ENCODE results near the gene HLA-DRB5.
A peak's percentile ranks its signal among the peaks of the same experiment; 100 is the strongest.
"Not testable (repeated sequence)": the region's sequence is repeated elsewhere in the genome, so short reads cannot be mapped to it uniquely, and the experiment has no call there.

HLA-DRB5 gene

DNA sequence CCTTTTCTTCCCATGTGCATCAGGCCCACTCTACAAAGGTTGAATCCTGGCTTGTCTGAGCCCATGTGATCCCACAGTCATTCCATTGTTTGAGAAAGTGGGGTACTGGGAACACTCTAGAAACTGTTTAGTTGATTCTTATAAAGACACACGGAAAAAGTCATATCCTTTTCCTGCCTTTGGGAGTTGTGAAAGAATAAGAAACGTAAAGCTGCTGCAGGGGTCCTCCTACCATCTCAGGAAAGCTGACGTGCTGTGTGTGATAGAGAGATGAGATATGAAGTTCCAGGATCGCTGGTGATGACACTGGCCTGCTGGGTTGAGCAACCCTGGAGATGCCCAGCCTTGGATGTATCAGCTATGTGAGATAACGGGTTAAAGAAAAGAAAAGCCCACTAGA is 21.3 kb upstream of the HLA-DRB5 start:
- no peak for DNase-seq
- Mint-ChIP-seq H3K9me3 (no peaks in the 10 kb centered on the region), H3K27ac (no peak overlapping the region), H3K36me3 (peaks cover 15 to 21% of the 10 kb centered on the region in 2 donors), H3K4me1 (peaks cover 10 to 19% of the 10 kb centered on the region in 2 donors), H3K27me3 (no peaks in the 10 kb centered on the region), H3K4me3 (no peak overlapping the region)
- no peak for ATAC-seq (replicated peaks)

DNA sequence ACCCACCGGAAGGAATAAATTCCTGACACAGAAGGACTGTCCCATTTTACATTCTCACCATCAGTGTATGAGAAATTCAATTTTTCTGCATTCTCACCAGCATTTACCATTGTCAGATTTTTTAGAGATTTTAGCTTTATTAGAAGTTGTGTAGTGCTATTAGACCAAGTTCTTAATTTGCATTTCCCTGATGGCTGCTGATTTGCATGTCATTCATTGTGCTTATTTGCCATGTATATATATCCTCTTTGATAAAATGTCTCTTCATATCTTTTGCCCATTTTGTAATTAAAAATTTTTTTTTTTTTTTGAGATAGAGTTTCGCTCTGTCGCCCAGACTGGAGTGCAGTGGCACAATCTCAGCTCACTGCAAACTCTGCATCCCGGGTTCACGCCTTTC is 9.8 kb upstream of the HLA-DRB5 start:
- no peak for DNase-seq

DNA sequence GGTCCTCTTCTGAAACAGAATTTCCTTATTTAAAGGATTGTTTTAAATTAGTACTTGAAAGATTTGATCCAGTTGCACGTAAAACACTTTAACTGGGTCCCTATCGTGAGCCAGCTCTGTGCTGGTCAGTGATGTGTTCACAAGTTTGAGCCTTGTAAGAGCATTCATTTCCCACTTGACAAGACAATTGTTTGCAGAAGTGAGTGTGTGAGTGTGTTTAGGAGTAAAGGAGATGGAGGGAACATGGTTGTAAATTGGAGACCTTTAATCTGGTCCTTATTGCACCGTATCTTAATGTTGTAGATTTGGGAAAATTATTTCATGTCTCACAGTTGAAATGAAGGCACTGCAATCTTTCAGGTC is 325 bp upstream of the HLA-DRB5 start:
- peaks cover 25 to 40% of the 10 kb centered on the region in 2 donors for H3K36me3 Mint-ChIP-seq
- H3K4me3 Mint-ChIP-seq: peak overlapping the region; percentile 78 to 92
- peaks cover 28 to 47% of the 10 kb centered on the region in 2 donors for H3K4me1 Mint-ChIP-seq
- H3K27me3 Mint-ChIP-seq, DNase-seq, H3K9me3 Mint-ChIP-seq: not testable (repeated sequence)
- ATAC-seq (replicated peaks): peak; percentile 69 to 72
- H3K27ac Mint-ChIP-seq: peak overlapping the region; percentile 99

More for the DNA sequence above, 9.8 kb upstream of the HLA-DRB5 start:
- Mint-ChIP-seq H3K27ac (no peak overlapping the region), H3K9me3 (peaks cover 4 to 10% of the 10 kb centered on the region in 2 donors), H3K36me3 (peaks cover 11 to 15% of the 10 kb centered on the region in 2 donors), H3K27me3 (no peaks in the 10 kb centered on the region), H3K4me3 (no peak overlapping the region), H3K4me1 (peaks cover 0 to 7% of the 10 kb centered on the region in 2 donors)
- ATAC-seq (replicated peaks): no peak

DNA sequence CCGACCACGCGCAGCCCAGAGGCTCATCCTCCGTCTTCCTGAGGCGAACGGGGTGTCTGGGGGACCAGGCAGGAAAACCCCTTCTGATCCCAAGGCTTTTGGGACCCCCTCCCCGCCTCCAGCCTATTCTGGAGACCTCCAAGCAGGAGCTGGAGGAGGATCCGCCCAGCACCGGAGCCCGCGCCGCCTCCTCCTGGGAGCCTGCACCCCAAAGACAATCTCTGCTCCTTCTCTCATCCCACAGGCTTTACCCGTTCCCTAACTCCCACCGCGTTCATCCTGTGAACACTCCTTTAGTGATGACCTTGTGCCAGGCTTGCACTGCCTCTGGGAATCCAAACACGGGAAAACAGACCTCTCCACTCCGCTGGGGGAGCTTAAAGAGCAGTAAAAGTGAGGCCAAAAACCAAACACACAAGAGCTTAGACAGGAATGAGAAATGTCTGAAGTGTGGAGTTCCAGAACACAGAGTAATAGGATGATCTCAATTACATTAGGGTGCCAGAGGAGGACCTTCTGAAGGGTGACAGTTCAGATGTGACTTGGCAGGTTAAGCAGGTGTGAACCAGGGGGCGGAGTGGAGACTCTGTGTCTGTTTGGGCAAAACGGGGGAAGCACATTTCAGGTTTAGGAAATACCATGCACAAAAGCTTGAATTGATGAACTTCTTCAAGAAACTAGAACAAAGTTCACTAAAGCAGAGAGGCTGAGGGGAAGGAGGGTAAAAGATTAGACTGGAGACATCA is 7.6 kb downstream of the HLA-DRB5 start:
- H3K27me3 Mint-ChIP-seq: no peaks in the 10 kb centered on the region
- peak overlapping the region; percentile 80 to 86 for H3K4me3 Mint-ChIP-seq
- peaks cover 45 to 81% of the 10 kb centered on the region in 2 donors for H3K4me1 Mint-ChIP-seq
- peaks cover 0 to 3% of the 10 kb centered on the region in 2 donors for H3K9me3 Mint-ChIP-seq
- DNase-seq (peak; percentile 21), ATAC-seq (replicated peaks) (peak; percentile 71 to 72)
- H3K27ac Mint-ChIP-seq: peak overlapping the region; percentile 89
- H3K36me3 Mint-ChIP-seq: peaks cover 53 to 65% of the 10 kb centered on the region in 2 donors

DNA sequence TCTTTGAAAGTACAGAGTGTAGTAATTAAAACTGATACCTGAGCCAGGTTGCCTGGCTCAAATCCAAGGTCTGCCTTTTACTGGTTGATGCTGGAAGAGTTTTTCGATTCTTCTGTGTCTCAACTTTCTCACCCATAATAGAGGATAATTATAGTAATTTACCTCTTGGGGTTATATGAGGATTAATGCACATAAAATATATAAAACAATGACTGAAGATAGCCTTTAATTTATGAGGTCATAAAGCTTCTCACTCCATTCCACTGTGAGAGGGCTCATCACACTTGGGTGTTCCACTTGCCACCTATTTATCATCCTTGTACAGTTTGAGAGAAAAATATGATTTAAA is 10.2 kb downstream of the HLA-DRB5 start:
- Mint-ChIP-seq H3K27me3 (no peaks in the 10 kb centered on the region), H3K4me3 (no peak overlapping the region), H3K36me3 (peaks cover 50 to 57% of the 10 kb centered on the region in 2 donors), H3K27ac (no peak overlapping the region), H3K4me1 (peaks cover 36 to 59% of the 10 kb centered on the region in 2 donors), H3K9me3 (no peaks in the 10 kb centered on the region)
- DNase-seq (no peak), ATAC-seq (replicated peaks) (no peak)

DNA sequence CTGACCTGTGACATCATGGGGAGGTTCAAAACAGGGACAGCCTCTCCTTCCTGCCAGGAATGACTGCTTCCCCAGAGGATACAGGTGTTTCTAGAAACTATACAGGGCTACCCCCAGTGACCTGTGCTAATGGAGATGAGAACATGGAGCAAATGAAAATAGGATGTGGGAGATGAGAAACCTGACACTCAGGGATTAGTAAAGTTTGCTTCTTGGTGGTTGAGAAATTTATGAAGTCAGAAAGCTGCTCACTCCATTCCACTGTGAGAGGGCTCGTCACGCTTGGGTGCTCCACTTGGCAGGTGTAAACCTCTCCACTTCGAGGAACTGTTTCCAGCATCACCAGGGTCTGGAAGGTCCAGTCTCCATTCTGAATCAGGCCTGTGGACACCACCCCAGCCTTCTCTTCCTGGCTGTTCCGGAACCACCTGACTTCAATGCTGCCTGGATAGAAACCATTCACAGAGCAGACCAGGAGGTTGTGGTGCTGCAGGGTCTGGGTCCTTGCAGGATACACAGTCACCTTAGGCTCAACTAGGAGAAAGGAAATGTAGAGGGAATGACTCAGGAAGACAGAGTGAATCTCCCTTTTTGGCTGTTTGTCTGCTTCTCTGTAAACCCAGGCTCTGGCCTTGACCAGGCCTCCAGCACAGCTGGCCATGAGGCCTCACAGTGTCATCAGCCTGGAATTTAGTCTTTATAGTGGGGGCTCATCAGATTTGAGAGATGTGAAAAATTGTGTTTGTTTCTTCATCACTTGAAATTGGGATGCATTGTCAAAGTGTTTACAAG is 10.8 kb downstream of the HLA-DRB5 start:
- DNase-seq: no peak
- Mint-ChIP-seq H3K27me3 (no peaks in the 10 kb centered on the region), H3K4me3 (no peak overlapping the region), H3K9me3 (no peaks in the 10 kb centered on the region), H3K27ac (peak overlapping the region; percentile 81), H3K4me1 (peaks cover 33 to 54% of the 10 kb centered on the region in 2 donors), H3K36me3 (peaks cover 48 to 54% of the 10 kb centered on the region in 2 donors)
- no peak for ATAC-seq (replicated peaks)

DNA sequence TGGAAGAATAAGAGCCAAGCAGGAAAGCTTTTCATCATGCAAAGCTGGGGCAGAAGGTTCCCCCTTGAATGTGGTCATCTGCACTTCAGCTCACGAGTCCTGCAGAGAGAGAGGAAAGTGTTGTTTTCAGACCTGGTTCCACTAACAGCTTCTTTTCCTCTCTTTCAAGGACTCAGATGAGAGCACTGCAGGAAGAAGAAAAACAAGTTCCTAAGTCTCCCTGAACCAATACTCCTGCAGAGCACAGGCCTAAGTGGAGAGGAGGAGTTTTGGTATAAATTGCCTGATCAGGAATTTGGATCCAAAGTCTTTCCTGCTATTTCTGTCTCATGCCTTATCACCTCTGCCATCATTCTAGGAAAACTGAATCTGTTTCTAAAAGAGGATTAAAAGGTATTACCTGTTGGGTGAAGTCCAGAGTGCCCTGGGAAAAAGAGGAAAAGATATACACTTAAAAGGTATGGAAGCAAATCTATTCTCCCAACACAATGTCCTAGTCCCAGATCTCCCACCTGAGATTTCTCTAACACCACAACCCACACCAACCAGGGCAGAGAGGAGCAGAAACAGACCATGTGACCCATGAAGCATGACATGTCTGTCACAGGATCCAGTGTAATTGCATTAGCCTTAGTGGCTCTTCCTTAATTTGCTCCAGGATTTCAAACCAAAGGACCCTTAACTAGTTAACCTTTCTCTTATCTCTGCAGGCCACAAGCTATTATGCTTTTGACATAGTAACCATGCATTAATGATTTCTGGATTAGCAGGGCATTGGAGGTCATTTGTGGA is 12.2 kb downstream of the HLA-DRB5 start:
- Mint-ChIP-seq H3K27me3 (no peaks in the 10 kb centered on the region), H3K36me3 (peaks cover 40 to 51% of the 10 kb centered on the region in 2 donors), H3K27ac (peak overlapping the region; percentile 63), H3K4me3 (no peak overlapping the region), H3K4me1 (peaks cover 28 to 39% of the 10 kb centered on the region in 2 donors), H3K9me3 (no peaks in the 10 kb centered on the region)
- ATAC-seq (replicated peaks) (peak; percentile 68 to 73), DNase-seq (no peak)

DNA sequence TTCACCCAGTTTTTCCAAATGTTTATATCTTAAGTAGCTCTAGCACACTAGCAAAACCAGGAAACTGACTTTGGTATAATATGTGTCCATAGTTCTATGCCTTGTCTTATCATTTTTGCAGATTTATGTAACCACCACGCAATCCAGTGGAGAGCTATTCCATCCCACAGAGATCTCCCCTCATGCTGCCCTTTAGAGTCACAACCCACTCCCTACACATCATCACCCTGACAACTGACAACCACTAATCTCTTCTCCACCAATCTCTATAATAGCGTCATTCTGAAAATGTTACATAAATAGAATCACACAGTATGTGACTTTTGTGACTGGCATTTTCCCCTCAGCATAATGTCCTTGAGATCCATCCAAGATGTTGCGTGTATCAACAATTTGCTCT is 29.1 kb downstream of the HLA-DRB5 start:
- H3K9me3 Mint-ChIP-seq: peaks cover 3 to 4% of the 10 kb centered on the region in 2 donors
- H3K27me3 Mint-ChIP-seq: no peaks in the 10 kb centered on the region
- H3K4me3 Mint-ChIP-seq: no peak overlapping the region
- H3K27ac Mint-ChIP-seq: no peak overlapping the region
- ATAC-seq (replicated peaks) (peak in 1 of 2 donors; percentile 58), DNase-seq (no peak)
- peaks cover 7% of the 10 kb centered on the region in 2 donors for H3K36me3 Mint-ChIP-seq
- H3K4me1 Mint-ChIP-seq: peaks cover 14 to 31% of the 10 kb centered on the region in 2 donors

DNA sequence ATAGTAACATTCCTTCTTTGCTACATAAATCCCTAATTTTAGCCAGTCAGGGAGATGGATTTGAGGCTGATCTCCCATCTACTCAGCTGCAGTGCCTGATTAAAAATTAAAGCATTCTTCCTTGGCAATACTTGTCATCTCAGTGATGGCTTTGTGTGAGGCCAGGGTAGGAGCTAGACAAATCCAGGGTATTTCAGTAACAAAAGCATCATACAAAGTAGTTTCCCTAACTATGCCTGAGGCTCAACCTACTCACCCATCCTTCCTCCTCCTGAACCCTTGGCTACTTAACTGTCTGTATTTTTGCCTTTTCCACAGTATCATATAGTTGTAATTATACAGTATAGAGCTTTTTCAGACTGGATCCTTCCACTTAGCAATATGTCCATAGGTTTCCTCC is 37.7 kb downstream of the HLA-DRB5 start:
- DNase-seq: no peak

DNA sequence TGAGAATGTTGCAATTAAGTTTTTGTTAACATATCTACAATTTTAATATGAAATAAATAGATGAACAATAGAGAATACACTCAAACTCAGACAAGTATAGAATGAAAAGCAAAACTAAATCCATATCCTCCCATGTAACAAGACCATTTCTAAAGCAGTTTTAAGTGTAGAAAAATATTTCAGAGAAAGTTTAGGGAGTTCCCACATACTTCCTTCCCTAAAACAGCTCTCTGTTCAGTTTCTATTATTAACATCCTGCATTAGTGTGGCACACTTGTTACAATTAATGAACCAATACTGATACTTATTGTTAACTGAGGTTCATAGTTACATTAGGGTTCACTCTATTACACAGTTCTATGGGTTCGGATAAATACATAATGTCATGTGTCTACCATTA is 38.4 kb downstream of the HLA-DRB5 start:
- Mint-ChIP-seq H3K27ac (peak overlapping the region; percentile 65), H3K4me3 (peak overlapping the region in 1 of 2 donors; percentile 32), H3K27me3 (no peaks in the 10 kb centered on the region), H3K9me3 (peaks cover 0 to 1% of the 10 kb centered on the region in 2 donors), H3K36me3 (no peaks in the 10 kb centered on the region), H3K4me1 (peaks cover 19 to 31% of the 10 kb centered on the region in 2 donors)
- ATAC-seq (replicated peaks) (peak; percentile 45 to 61), DNase-seq (no peak)

More for the DNA sequence above, 37.7 kb downstream of the HLA-DRB5 start:
- no peaks in the 10 kb centered on the region for H3K27me3 Mint-ChIP-seq
- H3K4me3 Mint-ChIP-seq: no peak overlapping the region
- H3K36me3 Mint-ChIP-seq: no peaks in the 10 kb centered on the region
- H3K4me1 Mint-ChIP-seq: peaks cover 19 to 31% of the 10 kb centered on the region in 2 donors
- no peak overlapping the region for H3K27ac Mint-ChIP-seq
- no peak for ATAC-seq (replicated peaks)
- H3K9me3 Mint-ChIP-seq: peaks cover 0 to 1% of the 10 kb centered on the region in 2 donors

DNA sequence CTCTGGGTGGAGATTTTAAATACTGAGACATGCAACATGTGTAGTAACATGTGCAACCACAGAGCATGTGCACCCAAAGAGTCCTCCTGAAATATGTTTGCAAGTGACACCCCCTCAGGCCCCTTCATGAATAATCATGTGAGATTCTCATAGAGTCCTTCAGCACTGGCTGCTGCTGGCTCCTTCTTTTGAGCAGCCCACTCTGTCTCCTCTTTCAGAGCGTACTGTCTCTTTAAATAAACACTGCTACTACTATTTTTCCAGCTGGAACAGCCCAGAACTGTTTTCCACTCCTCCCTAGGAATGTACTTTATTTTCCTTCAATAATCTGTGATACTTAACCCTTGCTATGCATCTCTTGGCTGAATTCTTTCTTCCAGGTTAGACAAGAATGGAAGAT is 42.0 kb downstream of the HLA-DRB5 start:
- Mint-ChIP-seq H3K36me3 (no peaks in the 10 kb centered on the region), H3K9me3 (peaks cover 0 to 1% of the 10 kb centered on the region in 2 donors), H3K4me1 (peaks cover 21 to 36% of the 10 kb centered on the region in 2 donors), H3K27me3 (no peaks in the 10 kb centered on the region), H3K27ac (no peak overlapping the region), H3K4me3 (no peak overlapping the region)
- DNase-seq (no peak), ATAC-seq (replicated peaks) (no peak)

DNA sequence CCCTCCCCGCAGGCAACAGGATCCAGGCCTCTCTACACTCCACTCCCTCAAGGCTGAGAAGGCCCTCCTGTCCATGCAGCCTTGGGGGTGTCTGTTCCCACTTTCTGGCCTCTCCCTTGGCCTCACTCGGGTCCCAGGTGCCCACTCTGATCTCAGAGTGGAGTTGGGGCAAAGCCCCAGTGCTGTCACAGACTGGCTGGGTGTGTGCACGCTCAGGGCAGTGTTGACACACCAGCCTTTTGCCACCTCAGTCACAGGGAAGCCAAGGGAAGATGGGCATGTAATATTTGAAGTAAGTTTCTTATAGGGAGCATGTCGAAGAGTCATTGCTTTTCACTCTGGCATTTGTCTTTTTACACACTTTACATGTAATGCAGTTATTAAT is 45.5 kb downstream of the HLA-DRB5 start:
- no peaks in the 10 kb centered on the region for H3K27me3 Mint-ChIP-seq
- peaks cover 16 to 22% of the 10 kb centered on the region in 2 donors for H3K4me1 Mint-ChIP-seq
- DNase-seq (no peak), ATAC-seq (replicated peaks) (no peak)
- H3K36me3 Mint-ChIP-seq: peaks cover 1 to 4% of the 10 kb centered on the region in 2 donors
- peak overlapping the region; percentile 78 for H3K27ac Mint-ChIP-seq
- no peak overlapping the region for H3K4me3 Mint-ChIP-seq
- no peaks in the 10 kb centered on the region for H3K9me3 Mint-ChIP-seq

DNA sequence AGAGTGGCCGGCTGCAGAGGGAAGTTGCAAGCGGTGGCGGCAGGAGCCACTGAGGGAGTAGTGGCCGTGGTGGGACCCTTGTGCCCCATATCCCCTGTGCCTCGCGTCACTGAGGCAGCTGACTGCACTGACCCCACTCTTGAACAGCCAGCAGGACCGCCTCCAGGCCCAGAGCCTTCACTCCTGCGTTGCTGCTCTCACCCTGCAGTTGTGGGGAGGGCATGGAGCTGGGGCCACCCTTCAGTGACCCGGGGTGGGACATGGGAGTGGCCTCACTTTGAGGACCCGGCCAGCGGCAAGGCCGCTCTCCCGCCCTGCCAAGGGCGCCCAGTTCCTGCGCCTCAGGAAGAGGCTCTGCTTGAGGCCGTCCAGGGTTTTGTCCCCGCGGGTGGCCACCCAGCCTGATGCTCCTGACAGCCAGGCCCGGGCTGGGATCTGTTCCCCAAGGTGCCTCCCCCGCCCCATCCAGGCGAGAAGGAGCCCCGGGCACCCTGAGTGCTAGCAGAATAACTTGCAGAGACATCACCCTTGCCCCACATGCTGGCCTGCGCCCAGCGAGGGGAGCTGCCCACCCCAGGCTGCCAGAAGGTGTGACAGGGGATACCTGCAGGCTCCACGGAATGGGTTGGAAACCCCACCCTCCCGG is 46.0 kb downstream of the HLA-DRB5 start:
- Mint-ChIP-seq H3K27me3 (no peaks in the 10 kb centered on the region), H3K36me3 (peaks cover 1 to 5% of the 10 kb centered on the region in 2 donors), H3K4me3 (no peak overlapping the region), H3K9me3 (peaks cover 0 to under 1% of the 10 kb centered on the region in 2 donors), H3K27ac (peak overlapping the region; percentile 83), H3K4me1 (peaks cover 16 to 22% of the 10 kb centered on the region in 2 donors)
- no peak for DNase-seq
- ATAC-seq (replicated peaks): no peak
